ENCODE measurements around the gene ATP10A. TPM values are rescaled to one million over a fixed set of nuclear protein-coding genes. Genes with fewer than 3 reads are reported as not detected.

ATP10A gene
- total RNA-seq, 1 donor from 2014 or later: 3.2 TPM

- intact Hi-C loops (cut with DNase I): no loop called here
- H3K27me3 ChIP-seq: no peaks in the 10 kb centered on the region
- H3K9me3 ChIP-seq: no peaks in the 10 kb centered on the region
- H3K27ac ChIP-seq: no peak overlapping the region
- DNase-seq (ENCODE audit: extremely low spot score in 2 of 2): no peak
- no peak overlapping the region for H3K4me3 ChIP-seq
- no peaks in the 10 kb centered on the region for H3K4me1 ChIP-seq
- no peak for TF ChIP-seq POLR2AphosphoS5 (IDR thresholded peaks at IDR 0.05; ENCODE audit: insufficient read depth in 1 of 2, low read depth in 1 of 2)
- no peak for TF ChIP-seq CTCF (IDR thresholded peaks at IDR 0.05)
- TF ChIP-seq POLR2A (IDR thresholded peaks at IDR 0.05): no peak
- no peaks in the 10 kb centered on the region for H3K36me3 ChIP-seq
Measured at GRCh38 chr15:25719101-25719985, 143.8 kb downstream of the ATP10A start.

- Histone ChIP-seq H3K4me3 (no peak overlapping the region), H3K4me1 (no peaks in the 10 kb centered on the region), H3K9me3 (no peaks in the 10 kb centered on the region), H3K36me3 (no peaks in the 10 kb centered on the region), H3K27ac (no peak overlapping the region), H3K27me3 (no peaks in the 10 kb centered on the region)
- no peak for DNase-seq (ENCODE audit: extremely low spot score in 2 of 2)
- intact Hi-C loops (cut with DNase I): no loop called here
- TF ChIP-seq CTCF (IDR thresholded peaks at IDR 0.05) (no peak), POLR2A (IDR thresholded peaks at IDR 0.05) (no peak), POLR2AphosphoS5 (IDR thresholded peaks at IDR 0.05; ENCODE audit: insufficient read depth in 1 of 2, low read depth in 1 of 2) (no peak)
Measured at GRCh38 chr15:25718597-25718996, 144.5 kb downstream of the ATP10A start.

- Histone ChIP-seq H3K27me3 (no peaks in the 10 kb centered on the region), H3K4me1 (no peaks in the 10 kb centered on the region), H3K36me3 (no peaks in the 10 kb centered on the region), H3K4me3 (no peak overlapping the region), H3K27ac (no peak overlapping the region), H3K9me3 (no peaks in the 10 kb centered on the region)
- intact Hi-C loops (cut with DNase I): no loop called here
- TF ChIP-seq POLR2A (IDR thresholded peaks at IDR 0.05): no peak
- no peak for TF ChIP-seq POLR2AphosphoS5 (IDR thresholded peaks at IDR 0.05; ENCODE audit: insufficient read depth in 1 of 2, low read depth in 1 of 2)
- TF ChIP-seq CTCF (IDR thresholded peaks at IDR 0.05): no peak
- no peak for DNase-seq (ENCODE audit: extremely low spot score in 2 of 2)
Measured at GRCh38 chr15:25718169-25718536, 145.0 kb downstream of the ATP10A start.

GRCh38 chr15:25717457-25718168 is 145.5 kb downstream of the ATP10A start:
- H3K27ac ChIP-seq: no peak overlapping the region
- no peaks in the 10 kb centered on the region for H3K4me1 ChIP-seq
- DNase-seq (ENCODE audit: extremely low spot score in 2 of 2): no peak
- no peaks in the 10 kb centered on the region for H3K9me3 ChIP-seq
- intact Hi-C loops (cut with DNase I): no loop called here
- H3K36me3 ChIP-seq: no peaks in the 10 kb centered on the region
- TF ChIP-seq POLR2A (IDR thresholded peaks at IDR 0.05) (no peak), POLR2AphosphoS5 (IDR thresholded peaks at IDR 0.05; ENCODE audit: insufficient read depth in 1 of 2, low read depth in 1 of 2) (no peak), CTCF (IDR thresholded peaks at IDR 0.05) (no peak)
- H3K27me3 ChIP-seq: no peaks in the 10 kb centered on the region
- H3K4me3 ChIP-seq: no peak overlapping the region

- Histone ChIP-seq H3K9me3 (no peaks in the 10 kb centered on the region), H3K27me3 (no peaks in the 10 kb centered on the region), H3K36me3 (no peaks in the 10 kb centered on the region), H3K4me1 (no peaks in the 10 kb centered on the region), H3K27ac (no peak overlapping the region), H3K4me3 (no peak overlapping the region)
- no peak for DNase-seq (ENCODE audit: extremely low spot score in 2 of 2)
- no peak for TF ChIP-seq POLR2A (IDR thresholded peaks at IDR 0.05)
- no peak for TF ChIP-seq POLR2AphosphoS5 (IDR thresholded peaks at IDR 0.05; ENCODE audit: insufficient read depth in 1 of 2, low read depth in 1 of 2)
- no peak for TF ChIP-seq CTCF (IDR thresholded peaks at IDR 0.05)
- intact Hi-C loops (cut with DNase I): no loop called here
Measured at GRCh38 chr15:25717127-25717456, 146.0 kb downstream of the ATP10A start.
